A549 (cell line): ENCODE data around the gene TRIO.

Experiments used
- BHLHE40 ChIP-seq: IDR thresholded peaks from 2 replicates; pipeline ENCODE4 v1.6.1; 2012; ENCODE audit warnings: low read depth, low read length, inconsistent platforms
- CTCF ChIP-seq: fragments of >200 bp; sonication (Bioruptor Twin); formaldehyde crosslinking; IDR thresholded peaks from 3 replicates; pipeline ENCODE4 v1.5.1; 2016
- EHMT2 ChIP-seq: fragments of 200-600 bp; sonication (generic); IDR thresholded peaks from 2 replicates; pipeline ENCODE4 v1.6.1; 2016; ENCODE audit warnings: antibody characterized with exemption, low read depth, mild to moderate bottlenecking, moderate library complexity
- POLR2A ChIP-seq: IDR thresholded peaks from 2 replicates; pipeline ENCODE4 v1.6.1; 2012; ENCODE audit warnings: mild to moderate bottlenecking, low read length

DNA sequence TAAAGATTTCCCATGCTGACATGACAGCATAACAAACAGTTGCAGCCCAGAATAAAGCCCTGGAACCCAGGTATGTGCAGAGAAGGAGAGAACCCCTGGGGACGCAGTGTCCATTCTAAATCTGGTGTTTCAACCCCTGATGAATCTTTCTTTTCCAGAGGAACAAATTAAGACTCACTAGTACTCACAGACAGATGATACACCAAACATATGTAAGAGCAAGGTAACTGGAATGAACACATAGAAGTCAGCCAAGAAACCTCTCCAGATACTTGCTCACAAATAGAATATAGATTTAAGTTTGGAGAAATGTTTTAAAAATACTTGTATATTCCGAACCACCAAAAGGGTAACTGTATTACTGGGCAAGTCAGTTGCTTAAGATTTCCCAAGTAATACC, 307.6 kb downstream of the TRIO start:
- TF ChIP-seq CTCF (no peak), EHMT2 (no peak), POLR2A (no peak), BHLHE40 (no peak)
